RWPE2 (cell line): ENCODE measurements around the gene ABHD10.

Experiments used
- ATAC-seq: fragments of 200-7000 bp; cut with Tn5 transposase; 3 replicates; pipeline ENCODE4 v1.9.1; 2021; ENCODE audit warnings: low read depth
- DNase-seq: peaks from one replicate; pipeline ENCODE4 v3.0.0-alpha.2; 2020; ENCODE audit warnings: low spot score
- H3K27ac ChIP-seq: fragments of 450-650 bp; 2 replicates; pipeline ENCODE4 v1.5.1; 2017; ENCODE audit warnings: mild to moderate bottlenecking; ENCODE audit not compliant: poor library complexity, severe bottlenecking
- H3K27me3 ChIP-seq: fragments of 250-450 bp; sonication (Bioruptor Pico); 2 replicates; pipeline ENCODE4 v1.5.1; 2021; ENCODE audit warnings: mild to moderate bottlenecking, moderate library complexity; ENCODE audit not compliant: insufficient read depth, poor library complexity, severe bottlenecking
- H3K36me3 ChIP-seq: fragments of 250-450 bp; sonication (Bioruptor Pico); 2 replicates; pipeline ENCODE4 v1.5.1; 2020; ENCODE audit warnings: low read depth, mild to moderate bottlenecking, moderate library complexity
- H3K4me1 ChIP-seq: fragments of 250-450 bp; sonication (Bioruptor Pico); 2 replicates; pipeline ENCODE4 v1.5.1; 2021; ENCODE audit warnings: mild to moderate bottlenecking, moderate library complexity; ENCODE audit not compliant: insufficient read depth, poor library complexity, severe bottlenecking
- H3K4me3 ChIP-seq: fragments of 250-450 bp; sonication (Bioruptor Pico); 2 replicates; pipeline ENCODE4 v1.5.1; 2021; ENCODE audit warnings: mild to moderate bottlenecking, moderate library complexity; ENCODE audit not compliant: severe bottlenecking
- H3K9me3 ChIP-seq: fragments of 250-450 bp; sonication (Bioruptor Pico); 2 replicates; pipeline ENCODE4 v1.5.1; 2021; ENCODE audit warnings: mild to moderate bottlenecking, moderate library complexity; ENCODE audit not compliant: severe bottlenecking
- TF ChIP-seq, protein P1 (sequence below): fragments of 450-650 bp; IDR thresholded peaks from one replicate; pipeline ENCODE4 v1.5.1; 2017; ENCODE audit warnings: mild to moderate bottlenecking, moderate library complexity; ENCODE audit not compliant: poor library complexity, severe bottlenecking

Gene ABHD10

DNA sequence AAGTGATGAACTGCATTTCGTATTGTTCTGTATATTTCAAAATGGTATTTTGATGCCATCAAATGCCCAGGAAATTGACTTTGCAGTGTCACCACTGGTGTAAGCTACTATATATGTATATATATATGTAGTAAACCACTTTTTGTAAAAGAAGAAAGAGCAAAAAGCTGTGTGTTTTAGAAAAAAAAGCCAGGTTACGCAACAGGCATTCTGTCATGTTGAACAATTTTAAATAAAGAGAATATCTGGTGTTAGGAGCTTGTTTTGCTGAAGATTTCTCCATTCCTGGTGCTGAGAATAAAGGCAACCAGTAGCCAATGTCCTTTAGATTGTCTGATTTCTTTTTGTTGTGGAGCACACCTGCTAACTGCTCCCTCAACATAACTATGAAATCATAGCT is 3.7 kb upstream of the ABHD10 start:
- DNase-seq (no peak), ATAC-seq (no peak)
- no peaks in the 10 kb centered on the region for H3K9me3 ChIP-seq
- peaks cover 58% of the 10 kb centered on the region for H3K36me3 ChIP-seq
- TF ChIP-seq, protein P1, sequence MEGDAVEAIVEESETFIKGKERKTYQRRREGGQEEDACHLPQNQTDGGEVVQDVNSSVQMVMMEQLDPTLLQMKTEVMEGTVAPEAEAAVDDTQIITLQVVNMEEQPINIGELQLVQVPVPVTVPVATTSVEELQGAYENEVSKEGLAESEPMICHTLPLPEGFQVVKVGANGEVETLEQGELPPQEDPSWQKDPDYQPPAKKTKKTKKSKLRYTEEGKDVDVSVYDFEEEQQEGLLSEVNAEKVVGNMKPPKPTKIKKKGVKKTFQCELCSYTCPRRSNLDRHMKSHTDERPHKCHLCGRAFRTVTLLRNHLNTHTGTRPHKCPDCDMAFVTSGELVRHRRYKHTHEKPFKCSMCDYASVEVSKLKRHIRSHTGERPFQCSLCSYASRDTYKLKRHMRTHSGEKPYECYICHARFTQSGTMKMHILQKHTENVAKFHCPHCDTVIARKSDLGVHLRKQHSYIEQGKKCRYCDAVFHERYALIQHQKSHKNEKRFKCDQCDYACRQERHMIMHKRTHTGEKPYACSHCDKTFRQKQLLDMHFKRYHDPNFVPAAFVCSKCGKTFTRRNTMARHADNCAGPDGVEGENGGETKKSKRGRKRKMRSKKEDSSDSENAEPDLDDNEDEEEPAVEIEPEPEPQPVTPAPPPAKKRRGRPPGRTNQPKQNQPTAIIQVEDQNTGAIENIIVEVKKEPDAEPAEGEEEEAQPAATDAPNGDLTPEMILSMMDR: no peak
- peaks cover 10% of the 10 kb centered on the region for H3K4me1 ChIP-seq
- H3K27ac ChIP-seq: no peak overlapping the region
- H3K27me3 ChIP-seq: no peaks in the 10 kb centered on the region
- no peak overlapping the region for H3K4me3 ChIP-seq

DNA sequence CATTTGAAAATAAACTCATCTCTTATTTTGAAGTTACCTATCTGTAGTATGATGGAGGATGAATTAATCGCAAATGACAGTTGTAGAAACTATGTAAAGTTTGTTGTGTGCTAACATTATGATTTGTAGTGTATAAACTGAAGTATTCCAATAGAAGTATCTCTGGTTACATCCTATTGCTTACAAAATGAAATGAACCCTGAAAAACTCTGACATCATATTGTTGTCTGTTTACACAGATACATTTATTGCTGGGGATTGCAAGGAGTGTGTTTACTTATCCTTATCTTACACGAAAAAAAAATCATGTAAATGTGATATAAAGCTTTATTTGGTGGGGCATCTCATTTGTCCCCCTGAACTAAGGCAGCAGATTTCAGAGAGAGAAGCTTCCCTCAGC is 2.6 kb upstream of the ABHD10 start:
- H3K36me3 ChIP-seq: peaks cover 47% of the 10 kb centered on the region
- TF ChIP-seq, protein P1: no peak
- H3K4me1 ChIP-seq: peaks cover 16% of the 10 kb centered on the region
- H3K27ac ChIP-seq: no peak overlapping the region
- no peak overlapping the region for H3K4me3 ChIP-seq
- no peak for DNase-seq
- H3K27me3 ChIP-seq: no peaks in the 10 kb centered on the region
- H3K9me3 ChIP-seq: no peaks in the 10 kb centered on the region
- no peak for ATAC-seq

DNA sequence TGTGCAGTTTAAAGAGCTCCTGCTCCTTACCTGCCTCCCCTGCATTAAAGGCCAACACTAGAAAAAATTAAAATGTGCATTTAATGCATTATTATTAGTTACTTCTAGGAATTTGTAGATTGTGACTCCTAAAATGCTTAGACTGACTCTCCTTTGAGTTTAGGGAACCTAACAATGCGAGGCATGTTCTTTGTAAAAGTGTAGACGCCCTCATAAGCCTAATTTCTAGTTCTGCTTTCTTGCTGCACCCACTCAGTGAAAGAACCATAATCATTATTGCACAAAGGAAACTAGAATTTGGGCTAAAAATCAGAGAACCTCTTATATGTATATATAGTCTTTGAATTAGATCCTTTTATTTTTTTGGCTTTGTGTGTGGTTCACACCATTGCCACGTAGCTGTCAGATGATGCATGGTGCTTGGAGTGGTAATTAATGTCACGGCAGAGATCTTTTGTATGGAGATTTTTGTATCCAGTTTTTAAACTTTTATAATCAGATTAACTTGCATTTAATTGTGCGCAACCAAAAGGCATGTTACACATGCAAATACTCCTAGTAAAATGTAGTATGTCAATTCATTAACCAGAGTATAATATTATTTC is 710 bp downstream of the ABHD10 start:
- peaks cover 16% of the 10 kb centered on the region for H3K4me1 ChIP-seq
- peaks cover 46% of the 10 kb centered on the region for H3K36me3 ChIP-seq
- H3K4me3 ChIP-seq: peak overlapping the region; percentile 85
- ATAC-seq (peak; percentile 2; the same call in 1 of the 3 replicates), DNase-seq (no peak)
- H3K27ac ChIP-seq: peak overlapping the region; percentile 50
- TF ChIP-seq, protein P1: no peak
- no peaks in the 10 kb centered on the region for H3K27me3 ChIP-seq
- no peaks in the 10 kb centered on the region for H3K9me3 ChIP-seq

DNA sequence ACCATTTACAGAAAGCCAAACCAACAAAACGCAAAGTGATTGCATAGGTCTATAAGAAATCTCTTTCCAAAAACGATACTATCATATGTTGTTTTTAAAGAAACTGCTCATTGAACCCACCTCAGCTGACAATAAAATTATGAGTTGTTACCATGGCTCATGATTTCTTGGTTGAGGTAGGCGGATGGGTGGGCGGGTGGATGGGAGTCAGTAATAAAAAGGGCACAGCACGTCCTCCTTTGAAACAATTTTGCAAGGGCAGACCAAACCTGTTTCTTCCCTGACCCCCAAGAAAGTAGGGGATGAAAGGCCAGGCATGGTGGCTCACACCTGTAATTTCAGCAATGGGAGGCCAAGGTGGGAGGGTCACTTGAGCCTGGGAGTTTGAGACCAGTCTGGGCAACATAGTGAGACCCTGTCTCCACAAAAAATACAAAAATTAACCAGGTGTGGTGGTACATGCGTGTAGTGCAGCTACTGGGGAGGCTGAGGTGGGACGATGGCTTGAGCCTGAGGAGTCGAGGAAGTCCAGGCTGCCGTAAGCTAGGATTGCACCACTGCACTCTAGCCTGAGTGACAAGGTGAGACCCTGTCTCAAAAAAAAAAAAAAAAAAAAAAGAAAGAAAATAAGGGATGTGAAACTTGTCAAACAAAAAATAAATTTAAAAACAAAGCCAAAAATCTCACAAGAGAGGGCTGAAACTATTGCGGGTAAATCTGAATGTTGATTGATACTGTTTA is 2.1 kb downstream of the ABHD10 start:
- H3K27ac ChIP-seq: no peak overlapping the region
- DNase-seq: no peak

More for the DNA sequence above, 2.1 kb downstream of the ABHD10 start:
- no peaks in the 10 kb centered on the region for H3K9me3 ChIP-seq
- H3K4me1 ChIP-seq: peaks cover 16% of the 10 kb centered on the region
- no peak for ATAC-seq
- H3K27me3 ChIP-seq: no peaks in the 10 kb centered on the region
- TF ChIP-seq, protein P1: no peak
- H3K36me3 ChIP-seq: peaks cover 35% of the 10 kb centered on the region
- no peak overlapping the region for H3K4me3 ChIP-seq
